Smooth muscle cell (in vitro differentiated cells): ENCODE results near the gene ACTN1. TPM values are rescaled to one million over a fixed set of nuclear protein-coding genes. Genes with fewer than 3 reads are reported as not detected.
"Not testable (repeated sequence)": the region's sequence is repeated elsewhere in the genome, so short reads cannot be mapped to it uniquely, and the experiment has no call there.

Experiments
- DNase-seq: peaks from one replicate; lab custom pipeline; 2025; ENCODE audit not compliant: unreplicated experiment; lab: John Stamatoyannopoulos, UW
- H2AFZ ChIP-seq: fragments of 200-600 bp; sonication (generic); 2 replicates; pipeline ENCODE4 v1.6.0; 2016; ENCODE audit warnings: antibody characterized with exemption, low read depth, mild to moderate bottlenecking
- H3F3A ChIP-seq: fragments of 200-600 bp; sonication (generic); 2 replicates; pipeline ENCODE4 v1.6.0; 2017; ENCODE audit warnings: antibody characterized with exemption, low read depth
- H3K27ac ChIP-seq: fragments of 200-600 bp; sonication (generic); 2 replicates; pipeline ENCODE4 v1.5.1; 2016; ENCODE audit warnings: low read depth, mild to moderate bottlenecking
- H3K27me3 ChIP-seq: fragments of 200-600 bp; sonication (generic); 2 replicates; pipeline ENCODE4 v1.6.1; 2016; ENCODE audit warnings: low read depth, mild to moderate bottlenecking
- H3K36me3 ChIP-seq: fragments of 200-600 bp; sonication (generic); 2 replicates; pipeline ENCODE4 v1.5.1; 2016; ENCODE audit warnings: low read depth
- H3K4me1 ChIP-seq: fragments of 200-600 bp; sonication (generic); 2 replicates; pipeline ENCODE4 v1.5.1; 2016; ENCODE audit warnings: low read depth
- H3K4me2 ChIP-seq: fragments of 200-600 bp; sonication (generic); 2 replicates; pipeline ENCODE4 v1.6.0; 2016; ENCODE audit warnings: mild to moderate bottlenecking
- H3K4me3 ChIP-seq: fragments of 200-600 bp; sonication (generic); 2 replicates; pipeline ENCODE4 v1.5.1; 2016; ENCODE audit warnings: mild to moderate bottlenecking
- H3K79me2 ChIP-seq: fragments of 200-600 bp; sonication (generic); 2 replicates; pipeline ENCODE4 v1.6.0; 2016; ENCODE audit warnings: low read depth, mild to moderate bottlenecking
- H3K9ac ChIP-seq: fragments of 200-600 bp; sonication (generic); 2 replicates; pipeline ENCODE4 v1.6.0; 2016; ENCODE audit warnings: low read depth
- H3K9me3 ChIP-seq: fragments of 200-600 bp; sonication (generic); replicated peaks from 2 replicates; pipeline ENCODE4 v1.5.1; 2016; ENCODE audit warnings: low read depth
- H4K20me1 ChIP-seq: fragments of 200-600 bp; sonication (generic); 2 replicates; pipeline ENCODE4 v1.6.0; 2016; ENCODE audit warnings: low read depth
- WGBS: methylation state at CpG from one replicate; pipeline ENCODE4 v1.1.7; 2016; ENCODE audit warnings: low lambda C conversion rate; 5-methylcytosine and 5-hydroxymethylcytosine counted together
- polyA plus RNA-seq: library from polyadenylated mRNA; unstranded; fragments of >200 nt; fragmentation: Nextera tagmentation; extraction: Ambion mirVana; gene quantifications from 2 replicates; pipeline ENCODE4 v1.2.1, GENCODE V29; 2016
- total RNA-seq: library from RNA; depleted of rRNA; stranded (reverse); fragments of >200 nt; gene quantifications from 2 replicates; pipeline ENCODE4 v1.2.3, GENCODE V29; 2014
- TF ChIP-seq, protein P1 (sequence below): fragments of 200-600 bp; sonication (generic); IDR thresholded peaks from 2 replicates; pipeline ENCODE4 v1.5.1; 2017; ENCODE audit warnings: borderline replicate concordance, mild to moderate bottlenecking, antibody characterized with exemption; ENCODE audit not compliant: insufficient read depth, poor library complexity, severe bottlenecking

ACTN1 gene
- total and polyA plus RNA-seq, 2 experiments from 2014 or later, result 422 to 806 TPM

DNA sequence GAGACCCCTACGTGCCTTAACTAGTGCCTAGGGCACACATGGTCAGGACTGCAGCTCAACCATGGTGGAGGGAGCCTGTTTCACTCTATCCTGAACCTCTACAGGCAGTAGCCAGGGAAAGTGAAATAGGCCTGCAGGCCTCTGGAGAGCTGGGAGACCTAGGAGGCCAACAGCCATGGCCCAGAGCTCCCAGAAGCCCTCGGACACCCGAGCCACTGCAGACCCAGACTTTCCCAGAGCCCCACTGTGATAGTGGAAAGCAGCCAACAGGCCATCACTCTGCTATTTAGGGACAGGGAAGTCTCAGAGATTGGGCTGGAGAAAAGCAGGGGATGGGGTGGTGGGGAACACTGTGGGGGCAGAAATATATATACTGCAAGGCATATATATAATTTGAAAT, 129.7 kb downstream of the ACTN1 start:
- WGBS, result 93% methylated on average over 3 of the region's 3 CpGs
- no peak overlapping the region for H3K9ac ChIP-seq

DNA sequence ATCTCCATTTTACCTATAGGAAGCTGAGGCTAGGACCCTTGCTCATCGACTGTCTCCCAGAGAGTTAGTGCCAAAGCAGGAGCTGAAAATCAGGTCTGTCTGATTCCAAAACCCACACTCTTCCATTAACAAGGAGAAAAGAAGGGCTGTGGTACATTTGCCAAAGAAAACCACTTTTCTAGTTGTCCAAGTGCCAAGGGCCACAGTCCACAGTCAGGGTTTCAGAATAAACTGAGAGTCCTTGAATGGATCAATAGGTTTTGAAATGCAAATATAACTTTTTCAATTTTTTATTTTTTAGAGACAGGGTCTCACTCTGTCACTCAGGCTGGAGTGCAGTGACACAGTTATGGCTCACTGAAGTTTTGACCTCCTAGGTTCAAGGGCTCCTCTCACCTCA, 130.8 kb downstream of the ACTN1 start:
- no peak overlapping the region for H3K9ac ChIP-seq
- no peaks in the 10 kb centered on the region for H4K20me1 ChIP-seq
- no peak overlapping the region for H3K27ac ChIP-seq
- DNase-seq, result no peak
- H3F3A ChIP-seq, result no peaks in the 10 kb centered on the region
- TF ChIP-seq, protein P1, sequence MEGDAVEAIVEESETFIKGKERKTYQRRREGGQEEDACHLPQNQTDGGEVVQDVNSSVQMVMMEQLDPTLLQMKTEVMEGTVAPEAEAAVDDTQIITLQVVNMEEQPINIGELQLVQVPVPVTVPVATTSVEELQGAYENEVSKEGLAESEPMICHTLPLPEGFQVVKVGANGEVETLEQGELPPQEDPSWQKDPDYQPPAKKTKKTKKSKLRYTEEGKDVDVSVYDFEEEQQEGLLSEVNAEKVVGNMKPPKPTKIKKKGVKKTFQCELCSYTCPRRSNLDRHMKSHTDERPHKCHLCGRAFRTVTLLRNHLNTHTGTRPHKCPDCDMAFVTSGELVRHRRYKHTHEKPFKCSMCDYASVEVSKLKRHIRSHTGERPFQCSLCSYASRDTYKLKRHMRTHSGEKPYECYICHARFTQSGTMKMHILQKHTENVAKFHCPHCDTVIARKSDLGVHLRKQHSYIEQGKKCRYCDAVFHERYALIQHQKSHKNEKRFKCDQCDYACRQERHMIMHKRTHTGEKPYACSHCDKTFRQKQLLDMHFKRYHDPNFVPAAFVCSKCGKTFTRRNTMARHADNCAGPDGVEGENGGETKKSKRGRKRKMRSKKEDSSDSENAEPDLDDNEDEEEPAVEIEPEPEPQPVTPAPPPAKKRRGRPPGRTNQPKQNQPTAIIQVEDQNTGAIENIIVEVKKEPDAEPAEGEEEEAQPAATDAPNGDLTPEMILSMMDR, result no peak
- H3K9me3 ChIP-seq, result no peaks in the 10 kb centered on the region
- no peak overlapping the region for H3K4me2 ChIP-seq
- no peak overlapping the region for H2AFZ ChIP-seq
- WGBS, result 86% methylated on average over 1 of the region's 1 CpG
- H3K79me2 ChIP-seq, result no peaks in the 10 kb centered on the region
- no peaks in the 10 kb centered on the region for H3K27me3 ChIP-seq
- no peaks in the 10 kb centered on the region for H3K36me3 ChIP-seq
- H3K4me3 ChIP-seq, result no peak overlapping the region
- no peaks in the 10 kb centered on the region for H3K4me1 ChIP-seq

More for the DNA sequence above, 129.7 kb downstream of the ACTN1 start:
- H3K27ac ChIP-seq, result no peak overlapping the region
- no peaks in the 10 kb centered on the region for H4K20me1 ChIP-seq
- H3K79me2 ChIP-seq, result no peaks in the 10 kb centered on the region
- H2AFZ ChIP-seq, result no peak overlapping the region
- no peaks in the 10 kb centered on the region for H3K9me3 ChIP-seq
- DNase-seq, result no peak
- no peaks in the 10 kb centered on the region for H3K36me3 ChIP-seq
- H3K4me3 ChIP-seq, result no peak overlapping the region
- H3K4me1 ChIP-seq, result no peaks in the 10 kb centered on the region
- H3F3A ChIP-seq, result no peaks in the 10 kb centered on the region
- TF ChIP-seq, protein P1, result no peak
- H3K27me3 ChIP-seq, result no peaks in the 10 kb centered on the region
- no peak overlapping the region for H3K4me2 ChIP-seq

DNA sequence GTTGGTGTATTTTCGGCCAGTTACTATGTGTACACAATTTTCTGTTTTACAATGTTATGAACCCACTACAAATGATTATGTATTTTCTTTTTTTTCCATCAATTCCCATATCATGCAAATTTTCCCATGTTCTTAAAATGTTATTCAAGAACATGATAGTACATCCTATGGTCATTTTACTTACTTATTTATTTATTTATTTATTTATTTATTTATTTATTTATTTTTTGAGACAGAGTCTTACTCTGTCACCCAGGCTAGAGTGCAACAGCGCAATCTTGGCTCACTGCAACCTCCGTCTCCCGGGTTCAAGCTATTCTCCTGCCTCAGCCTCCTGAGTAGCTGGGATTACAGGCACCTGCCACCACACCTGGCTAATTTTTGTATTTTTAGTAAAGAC, 131.5 kb downstream of the ACTN1 start:
- WGBS, result 100% methylated on average over 4 of the region's 4 CpGs
- not testable (repeated sequence) for H3K36me3 ChIP-seq, DNase-seq

DNA sequence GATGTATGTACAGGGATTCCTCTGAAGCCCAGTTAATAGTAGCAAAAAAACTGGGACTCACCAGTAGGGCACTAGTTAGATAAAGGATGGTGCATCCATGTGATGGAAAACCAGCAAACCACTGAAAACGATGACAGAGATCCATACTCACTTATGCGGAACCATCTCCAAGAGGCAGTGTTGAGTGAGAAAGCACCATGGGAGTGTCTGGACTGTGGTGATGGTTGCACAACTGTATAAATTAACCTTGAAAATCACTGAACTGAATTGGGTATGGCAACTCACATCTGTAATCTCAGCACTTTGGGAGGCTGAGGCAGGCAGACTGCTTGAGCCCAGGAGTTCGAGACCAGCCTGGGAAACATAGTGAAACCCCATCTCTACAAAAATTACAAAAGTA, 132.6 kb downstream of the ACTN1 start:
- Histone ChIP-seq H3F3A (no peaks in the 10 kb centered on the region), H3K36me3 (no peaks in the 10 kb centered on the region), H3K27me3 (no peaks in the 10 kb centered on the region), H3K4me1 (no peaks in the 10 kb centered on the region), H3K9ac (no peak overlapping the region), H3K9me3 (no peaks in the 10 kb centered on the region), H3K4me3 (no peak overlapping the region), H3K79me2 (no peaks in the 10 kb centered on the region), H4K20me1 (no peaks in the 10 kb centered on the region), H3K27ac (no peak overlapping the region), H2AFZ (no peak overlapping the region), H3K4me2 (no peak overlapping the region)
- no peak for DNase-seq
- WGBS, result 92% methylated on average over 3 of the region's 3 CpGs
- TF ChIP-seq, protein P1, result no peak

More for the DNA sequence above, 131.5 kb downstream of the ACTN1 start:
- H3K9me3 ChIP-seq, H3F3A ChIP-seq, H3K27ac ChIP-seq, H4K20me1 ChIP-seq, H3K4me1 ChIP-seq, H3K9ac ChIP-seq, H3K4me2 ChIP-seq, H2AFZ ChIP-seq, H3K27me3 ChIP-seq, H3K4me3 ChIP-seq, H3K79me2 ChIP-seq: not testable (repeated sequence)
